Measurements from ENCODE around the gene SORBS1. TPM values are rescaled to one million over a fixed set of nuclear protein-coding genes. Genes with fewer than 3 reads are reported as not detected.

The SORBS1 gene
- total and polyA plus RNA-seq, 3 experiments from 2014 or later: 0.28 to 1.7 (median 0.92) TPM

- Histone ChIP-seq H3K27ac (ENCODE audit: low read depth, low read length) (no peak overlapping the region), H3K9me3 (ENCODE audit: low read length) (no peaks in the 10 kb centered on the region), H3K36me3 (ENCODE audit: insufficient read depth, low read length) (no peaks in the 10 kb centered on the region), H3K4me3 (ENCODE audit: low read length) (no peak overlapping the region), H3K4me1 (ENCODE audit: insufficient read depth, low read length) (no peaks in the 10 kb centered on the region), H3K27me3 (ENCODE audit: insufficient read depth, low read length, poor library complexity, severe bottlenecking) (no peaks in the 10 kb centered on the region)
- POLR2A ChIA-PET: no interaction called here
- Mint-ChIP-seq H3K4me3 (no peak overlapping the region), H3K36me3 (peaks cover 0 to 2% (median 0%) of the 10 kb centered on the region in 3 donors), H3K27me3 (peaks cover 4 to 7% of the 10 kb centered on the region in 2 donors), H3K27ac (no peak overlapping the region), H3K4me1 (no peaks in the 10 kb centered on the region), H3K9me3 (no peaks in the 10 kb centered on the region)
- CTCF ChIA-PET: interaction anchor here (1.3 kb wide), 1 partner anchor 40 kb away, joined by 4 read pairs; no protein-coding TSS in a partner anchor
- DNase-seq: no peak
Measured at GRCh38 chr10:95389982-95390381, 171.2 kb downstream of the SORBS1 start.

DNA sequence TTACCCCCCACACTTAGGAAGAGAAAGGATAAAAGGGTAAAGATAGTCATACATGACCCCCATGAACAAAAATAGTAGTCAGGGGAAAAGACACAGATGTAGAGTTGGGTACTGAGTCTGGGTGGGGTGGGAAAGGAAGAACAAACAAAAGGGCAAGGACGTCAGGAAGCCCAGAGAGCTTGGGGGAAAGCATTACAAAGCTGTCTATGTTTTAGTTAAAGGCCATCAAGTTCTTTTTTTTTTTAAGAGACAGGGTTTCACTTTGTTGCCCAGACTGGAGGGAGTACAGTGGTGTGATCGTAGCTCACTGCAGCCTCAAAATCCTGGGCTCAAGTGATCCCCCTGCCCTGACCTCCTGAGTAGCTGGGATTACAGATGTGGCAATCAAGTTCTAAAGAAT, 172.0 kb downstream of the SORBS1 start:
- no peaks in the 10 kb centered on the region for H3K4me1 ChIP-seq (ENCODE audit: insufficient read depth, low read length)
- no peak overlapping the region for H3K4me3 ChIP-seq (ENCODE audit: low read length)
- Mint-ChIP-seq H3K9me3 (no peaks in the 10 kb centered on the region), H3K4me1 (no peaks in the 10 kb centered on the region), H3K36me3 (peaks cover 0 to 2% (median 0%) of the 10 kb centered on the region in 3 donors), H3K27me3 (peaks cover 4 to 7% of the 10 kb centered on the region in 2 donors), H3K4me3 (no peak overlapping the region), H3K27ac (no peak overlapping the region)
- CTCF ChIA-PET: interaction anchor here (1.3 kb wide), 1 partner anchor 41 kb away, joined by 4 read pairs; no protein-coding TSS in a partner anchor
- POLR2A ChIA-PET: no interaction called here
- H3K36me3 ChIP-seq (ENCODE audit: insufficient read depth, low read length): no peaks in the 10 kb centered on the region
- H3K9me3 ChIP-seq (ENCODE audit: low read length): no peaks in the 10 kb centered on the region
- DNase-seq: no peak
- no peak overlapping the region for H3K27ac ChIP-seq (ENCODE audit: low read depth, low read length)
- H3K27me3 ChIP-seq (ENCODE audit: insufficient read depth, low read length, poor library complexity, severe bottlenecking): no peaks in the 10 kb centered on the region

GRCh38 chr10:95388539-95388938, 172.6 kb downstream of the SORBS1 start:
- no peak overlapping the region for H3K4me3 ChIP-seq (ENCODE audit: low read length)
- no peak for DNase-seq
- no peaks in the 10 kb centered on the region for H3K9me3 Mint-ChIP-seq
- POLR2A ChIA-PET: no interaction called here
- no peaks in the 10 kb centered on the region for H3K9me3 ChIP-seq (ENCODE audit: low read length)
- no peaks in the 10 kb centered on the region for H3K27me3 ChIP-seq (ENCODE audit: insufficient read depth, low read length, poor library complexity, severe bottlenecking)
- no peak overlapping the region for H3K27ac ChIP-seq (ENCODE audit: low read depth, low read length)
- H3K4me3 Mint-ChIP-seq: no peak overlapping the region
- H3K36me3 Mint-ChIP-seq: peaks cover 0 to 2% (median 0%) of the 10 kb centered on the region in 3 donors
- no peaks in the 10 kb centered on the region for H3K4me1 Mint-ChIP-seq
- no peaks in the 10 kb centered on the region for H3K4me1 ChIP-seq (ENCODE audit: insufficient read depth, low read length)
- no peak overlapping the region for H3K27ac Mint-ChIP-seq
- H3K36me3 ChIP-seq (ENCODE audit: insufficient read depth, low read length): no peaks in the 10 kb centered on the region
- peaks cover 4 to 7% of the 10 kb centered on the region in 2 donors for H3K27me3 Mint-ChIP-seq
- CTCF ChIA-PET: interaction anchor here (1.6 kb wide), 1 partner anchor 10 kb away, joined by 5 read pairs; no protein-coding TSS in a partner anchor

DNA sequence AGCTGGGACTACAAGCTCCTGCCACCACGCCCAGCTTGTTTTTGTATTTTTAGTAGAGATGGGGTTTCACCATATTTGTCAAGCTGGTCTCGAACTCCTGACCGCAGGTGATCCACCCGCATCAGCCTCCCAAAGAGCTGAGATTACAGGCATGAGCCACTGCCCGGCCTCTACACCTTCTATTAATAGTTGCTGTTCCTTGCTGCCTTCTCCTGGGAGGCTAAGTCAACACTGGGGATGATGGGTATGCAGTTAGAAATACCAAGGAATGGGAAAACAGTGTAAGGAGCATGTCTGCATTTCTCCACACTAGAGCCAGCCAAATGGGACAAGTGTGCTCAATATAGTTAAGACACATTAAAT, 173.1 kb downstream of the SORBS1 start:
- peaks cover 4 to 7% of the 10 kb centered on the region in 2 donors for H3K27me3 Mint-ChIP-seq
- Histone ChIP-seq H3K27ac (ENCODE audit: low read depth, low read length) (no peak overlapping the region), H3K36me3 (ENCODE audit: insufficient read depth, low read length) (no peaks in the 10 kb centered on the region), H3K27me3 (ENCODE audit: insufficient read depth, low read length, poor library complexity, severe bottlenecking) (no peaks in the 10 kb centered on the region), H3K4me3 (ENCODE audit: low read length) (no peak overlapping the region), H3K9me3 (ENCODE audit: low read length) (no peaks in the 10 kb centered on the region), H3K4me1 (ENCODE audit: insufficient read depth, low read length) (no peaks in the 10 kb centered on the region)
- H3K36me3 Mint-ChIP-seq: peaks cover 0 to 2% (median 0%) of the 10 kb centered on the region in 3 donors
- H3K4me1 Mint-ChIP-seq: no peaks in the 10 kb centered on the region
- CTCF ChIA-PET: interaction anchor here (1.6 kb wide), 1 partner anchor 11 kb away, joined by 5 read pairs; no protein-coding TSS in a partner anchor
- H3K4me3 Mint-ChIP-seq: no peak overlapping the region
- no peaks in the 10 kb centered on the region for H3K9me3 Mint-ChIP-seq
- DNase-seq: no peak
- POLR2A ChIA-PET: no interaction called here
- no peak overlapping the region for H3K27ac Mint-ChIP-seq

DNA sequence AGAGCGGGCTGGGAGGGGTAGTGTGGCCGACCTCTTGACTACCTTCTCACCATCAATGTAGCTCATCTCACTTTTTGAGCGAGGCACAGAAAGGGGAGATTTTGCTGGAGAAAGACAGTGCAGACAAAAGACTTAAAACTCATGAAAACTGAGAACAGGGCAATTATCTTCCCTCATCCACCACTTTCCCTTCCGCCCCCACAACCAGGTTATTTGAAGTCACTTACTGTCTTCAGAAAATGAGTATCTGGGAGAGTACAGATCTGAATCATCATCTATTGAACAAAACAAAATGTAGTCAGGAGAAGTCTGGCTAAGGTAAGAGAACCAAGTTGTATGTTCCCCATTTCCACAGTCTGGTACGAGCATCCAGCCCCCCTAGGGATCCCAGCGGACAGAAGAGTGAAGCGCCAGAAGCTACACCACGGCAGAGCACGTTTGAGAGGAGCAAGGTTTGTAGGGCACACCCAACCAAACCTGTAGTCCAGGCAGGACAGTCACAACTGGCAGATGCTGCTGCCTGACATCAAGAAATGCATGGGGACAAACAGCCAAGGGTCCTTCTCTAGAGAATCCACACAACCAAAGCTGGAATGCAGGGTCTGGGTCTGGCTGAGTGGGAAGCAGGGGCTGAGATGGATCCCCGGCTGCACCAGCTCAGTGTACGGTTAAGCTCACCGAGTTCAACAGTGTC, 177.0 kb downstream of the SORBS1 start:
- no peaks in the 10 kb centered on the region for H3K4me1 Mint-ChIP-seq
- H3K4me3 Mint-ChIP-seq: no peak overlapping the region

DNA sequence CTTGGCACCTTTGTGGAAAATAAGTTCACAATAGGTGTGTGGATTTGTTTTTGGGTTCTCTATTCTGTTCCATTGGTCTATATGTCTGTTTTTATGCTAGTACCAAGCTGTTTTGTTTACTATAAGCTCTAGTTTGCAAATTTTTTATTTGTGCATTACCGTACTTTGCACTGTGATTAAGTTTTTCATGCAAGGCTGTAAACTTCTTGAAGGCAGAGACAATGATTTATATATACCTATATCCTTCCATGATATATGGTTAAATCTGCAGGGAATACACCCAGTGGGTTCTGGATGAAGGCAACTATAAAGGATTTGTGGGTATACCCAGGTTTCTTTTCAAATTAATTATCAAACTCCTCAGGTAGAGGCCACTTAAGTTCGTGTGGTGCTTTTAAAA, 178.6 kb downstream of the SORBS1 start:
- H3K9me3 ChIP-seq (ENCODE audit: low read length): no peaks in the 10 kb centered on the region
- CTCF ChIA-PET: no interaction called here
- Mint-ChIP-seq H3K4me3 (no peak overlapping the region), H3K27ac (no peak overlapping the region), H3K36me3 (peaks cover 0 to 2% (median 0%) of the 10 kb centered on the region in 3 donors), H3K4me1 (no peaks in the 10 kb centered on the region), H3K9me3 (no peaks in the 10 kb centered on the region), H3K27me3 (peaks cover 0 to 1% of the 10 kb centered on the region in 2 donors)
- no peak for DNase-seq
- no peak overlapping the region for H3K27ac ChIP-seq (ENCODE audit: low read depth, low read length)
- H3K4me1 ChIP-seq (ENCODE audit: insufficient read depth, low read length): no peaks in the 10 kb centered on the region
- H3K4me3 ChIP-seq (ENCODE audit: low read length): no peak overlapping the region
- no peaks in the 10 kb centered on the region for H3K36me3 ChIP-seq (ENCODE audit: insufficient read depth, low read length)
- no peaks in the 10 kb centered on the region for H3K27me3 ChIP-seq (ENCODE audit: insufficient read depth, low read length, poor library complexity, severe bottlenecking)
- POLR2A ChIA-PET: no interaction called here

More for the DNA sequence above, 177.0 kb downstream of the SORBS1 start:
- POLR2A ChIA-PET: no interaction called here
- Histone ChIP-seq H3K4me3 (ENCODE audit: low read length) (no peak overlapping the region), H3K36me3 (ENCODE audit: insufficient read depth, low read length) (no peaks in the 10 kb centered on the region), H3K27me3 (ENCODE audit: insufficient read depth, low read length, poor library complexity, severe bottlenecking) (no peaks in the 10 kb centered on the region), H3K9me3 (ENCODE audit: low read length) (no peaks in the 10 kb centered on the region), H3K4me1 (ENCODE audit: insufficient read depth, low read length) (no peaks in the 10 kb centered on the region), H3K27ac (ENCODE audit: low read depth, low read length) (no peak overlapping the region)
- CTCF ChIA-PET: interaction anchor here (1.3 to 1.8 kb wide), 2 partner anchors 10 to 19 kb away, joined by 4 read pairs; no protein-coding TSS in a partner anchor
- peaks cover 0 to 2% (median 0%) of the 10 kb centered on the region in 3 donors for H3K36me3 Mint-ChIP-seq
- peak overlapping the region in 1 of 8 donors; percentile 51 for H3K27ac Mint-ChIP-seq
- no peak for DNase-seq
- H3K27me3 Mint-ChIP-seq: peaks cover 1 to 3% of the 10 kb centered on the region in 2 donors
- H3K9me3 Mint-ChIP-seq: no peaks in the 10 kb centered on the region

DNA sequence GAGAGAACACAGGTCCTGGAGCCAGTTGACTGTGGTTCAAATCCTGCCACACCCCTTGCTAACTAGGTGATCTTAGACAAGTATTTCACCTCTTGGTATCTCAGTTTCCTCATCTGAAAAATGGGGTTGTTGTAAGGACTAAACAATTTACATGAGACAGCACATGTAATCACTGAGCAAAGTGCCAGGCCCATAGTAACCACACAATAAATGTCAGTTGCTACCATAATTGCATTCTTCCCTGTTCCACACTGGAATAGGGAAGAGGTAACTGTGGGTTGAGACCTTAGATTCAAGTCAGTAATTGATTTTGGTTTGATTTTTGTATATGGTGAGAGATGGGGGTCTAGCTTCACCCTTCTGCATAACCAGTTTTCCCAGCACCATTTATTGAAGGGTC, 179.0 kb downstream of the SORBS1 start:
- H3K9me3 Mint-ChIP-seq: no peaks in the 10 kb centered on the region
- H3K27ac ChIP-seq (ENCODE audit: low read depth, low read length): no peak overlapping the region
- POLR2A ChIA-PET: no interaction called here
- CTCF ChIA-PET: no interaction called here
- no peak overlapping the region for H3K4me3 ChIP-seq (ENCODE audit: low read length)
- no peaks in the 10 kb centered on the region for H3K4me1 ChIP-seq (ENCODE audit: insufficient read depth, low read length)
- no peaks in the 10 kb centered on the region for H3K36me3 ChIP-seq (ENCODE audit: insufficient read depth, low read length)
- H3K9me3 ChIP-seq (ENCODE audit: low read length): no peaks in the 10 kb centered on the region
- peaks cover 0 to 1% of the 10 kb centered on the region in 2 donors for H3K27me3 Mint-ChIP-seq
- peaks cover 0 to 2% (median 0%) of the 10 kb centered on the region in 3 donors for H3K4me1 Mint-ChIP-seq
- no peak for DNase-seq
- H3K4me3 Mint-ChIP-seq: no peak overlapping the region
- no peaks in the 10 kb centered on the region for H3K27me3 ChIP-seq (ENCODE audit: insufficient read depth, low read length, poor library complexity, severe bottlenecking)
- no peak overlapping the region for H3K27ac Mint-ChIP-seq
- H3K36me3 Mint-ChIP-seq: peaks cover 0 to 2% (median 0%) of the 10 kb centered on the region in 3 donors

GRCh38 chr10:95377950-95378349, 183.2 kb downstream of the SORBS1 start:
- peaks cover 0 to 14% (median 4%) of the 10 kb centered on the region in 3 donors for H3K4me1 Mint-ChIP-seq
- H3K36me3 Mint-ChIP-seq: peaks cover 0 to 18% (median 4%) of the 10 kb centered on the region in 3 donors
- Histone ChIP-seq H3K4me3 (ENCODE audit: low read length) (no peak overlapping the region), H3K36me3 (ENCODE audit: insufficient read depth, low read length) (no peaks in the 10 kb centered on the region), H3K4me1 (ENCODE audit: insufficient read depth, low read length) (no peaks in the 10 kb centered on the region), H3K9me3 (ENCODE audit: low read length) (no peaks in the 10 kb centered on the region), H3K27me3 (ENCODE audit: insufficient read depth, low read length, poor library complexity, severe bottlenecking) (no peaks in the 10 kb centered on the region), H3K27ac (ENCODE audit: low read depth, low read length) (no peak overlapping the region)
- H3K27ac Mint-ChIP-seq: no peak overlapping the region
- H3K27me3 Mint-ChIP-seq: peaks cover 0 to 5% of the 10 kb centered on the region in 2 donors
- ChIA-PET CTCF (interaction anchor here (1.3 to 1.5 kb wide), 2 partner anchors 9 to 12 kb away, joined by 4 to 9 read pairs; no protein-coding TSS in a partner anchor), POLR2A (no interaction called here)
- no peak for DNase-seq
- H3K9me3 Mint-ChIP-seq: peaks cover 7 to 10% (median 9%) of the 10 kb centered on the region in 5 donors
- H3K4me3 Mint-ChIP-seq: no peak overlapping the region

Data from CD8-positive, alpha-beta memory T cell (primary cell).